Osteoblast (primary cell): ENCODE data around the gene PSMC1. TPM values are rescaled to one million over a fixed set of nuclear protein-coding genes. Genes with fewer than 3 reads are reported as not detected.

Experiments
- DNase-seq: peaks from one replicate; pipeline ENCODE4 v3.0.0; 2011; ENCODE audit warnings: low spot score, mixed read lengths; ENCODE audit not compliant: insufficient read length; ENCODE audit errors: missing footprints
- H2AFZ ChIP-seq: 2 replicates; pipeline ENCODE4 v1.6.0; 2011; ENCODE audit warnings: mild to moderate bottlenecking, low read length
- H3K27ac ChIP-seq: 2 replicates; pipeline ENCODE4 v1.5.1; 2011; ENCODE audit warnings: mild to moderate bottlenecking, low read depth, low read length, moderate library complexity
- H3K27me3 ChIP-seq: 2 replicates; pipeline ENCODE4 v1.6.0; 2012; ENCODE audit warnings: mild to moderate bottlenecking, control low read depth, inconsistent platforms, low read length, moderate library complexity; ENCODE audit not compliant: insufficient read depth
- H3K36me3 ChIP-seq: 2 replicates; pipeline ENCODE4 v1.5.1; 2011; ENCODE audit warnings: mild to moderate bottlenecking, low read length, control low read depth, moderate library complexity; ENCODE audit not compliant: insufficient read depth
- H3K4me1 ChIP-seq: 2 replicates; pipeline ENCODE4 v1.5.1; 2011; ENCODE audit warnings: mild to moderate bottlenecking, low read length, control low read depth, moderate library complexity; ENCODE audit not compliant: insufficient read depth
- H3K4me2 ChIP-seq: 2 replicates; pipeline ENCODE4 v1.6.0; 2011; ENCODE audit warnings: mild to moderate bottlenecking, low read length; ENCODE audit not compliant: insufficient read depth
- H3K4me3 ChIP-seq: fragments of 200-600 bp; sonication (generic); 3 replicates; pipeline ENCODE4 v1.5.1; 2012; ENCODE audit warnings: mild to moderate bottlenecking, low read length, inconsistent platforms; ENCODE audit not compliant: insufficient read depth
- H3K79me2 ChIP-seq: 2 replicates; pipeline ENCODE4 v1.6.0; 2012; ENCODE audit warnings: mild to moderate bottlenecking, low read length, control low read depth, inconsistent platforms; ENCODE audit not compliant: insufficient read depth
- H3K9me3 ChIP-seq: 2 replicates; pipeline ENCODE4 v1.5.1; 2011; ENCODE audit warnings: low read depth, low read length, control low read depth
- H4K20me1 ChIP-seq: 2 replicates; pipeline ENCODE4 v1.6.0; 2012; ENCODE audit warnings: mild to moderate bottlenecking, low read length, control low read depth; ENCODE audit not compliant: insufficient read depth
- CTCF ChIP-seq: IDR thresholded peaks from 2 replicates; pipeline ENCODE4 v1.5.1; 2011; ENCODE audit warnings: mild to moderate bottlenecking, low read depth, low read length, moderate library complexity; ENCODE audit errors: extremely low read depth
- total RNA-seq: library from RNA; depleted of rRNA; stranded (reverse); fragments of >200 nt; gene quantifications from 2 replicates; pipeline ENCODE4 v1.2.3, GENCODE V29; 2012

Gene PSMC1
- total RNA-seq, 1 donor: 94.8 TPM

DNA sequence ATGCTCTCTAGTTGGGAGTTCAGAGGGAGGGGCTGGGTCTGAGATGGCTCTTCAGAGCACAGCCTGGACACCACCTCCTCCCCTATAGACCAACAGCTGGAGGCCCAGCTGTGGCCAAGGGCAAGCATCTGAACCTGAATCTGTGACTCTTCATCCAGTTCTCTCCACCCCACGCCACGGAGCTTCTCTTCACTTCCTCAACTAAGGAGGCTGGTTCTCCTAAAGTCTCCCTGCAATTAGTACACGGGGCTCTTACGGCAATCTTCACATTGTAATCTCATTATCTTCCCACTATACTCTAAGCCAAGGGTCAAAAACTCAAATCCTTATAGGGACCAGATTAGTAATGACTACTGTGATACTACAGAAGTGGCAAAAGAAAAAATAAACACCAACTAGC lies 65.5 kb downstream of the PSMC1 start:
- peaks cover 51% of the 10 kb centered on the region for H3K79me2 ChIP-seq
- H4K20me1 ChIP-seq: no peaks in the 10 kb centered on the region
- no peak overlapping the region for H3K27ac ChIP-seq
- no peak overlapping the region for H3K4me2 ChIP-seq
- no peak overlapping the region for H2AFZ ChIP-seq
- DNase-seq: no peak
- no peaks in the 10 kb centered on the region for H3K4me1 ChIP-seq
- no peaks in the 10 kb centered on the region for H3K27me3 ChIP-seq
- no peak for TF ChIP-seq CTCF
- H3K36me3 ChIP-seq: no peaks in the 10 kb centered on the region
- H3K9me3 ChIP-seq: no peaks in the 10 kb centered on the region
- H3K4me3 ChIP-seq: no peak overlapping the region

Other genes with a start within 250 kb of the PSMC1 start
- gene KCNK13, start 194.6 kb upstream of the PSMC1 start, total RNA-seq: not detected in 2 replicates
- 10.3 and 11.2 TPM in 2 replicates for gene NRDE2, start 75.4 kb downstream of the PSMC1 start, total RNA-seq
- gene CALM1, start 140.5 kb downstream of the PSMC1 start, total RNA-seq: 227 and 313 TPM in 2 replicates